Activated CD4-positive, alpha-beta T cell treated with anti-CD3 and anti-CD28 coated beads, Interleukin-2, Interleukin-6, amounts not matched to agents 100 ng/mL and 50 ng/mL, durations not matched to agents 16 hours and 8 hours (primary cell): ENCODE data around the gene LCNL1.
A peak's percentile ranks its signal among the peaks of the same experiment; 100 is the strongest.

ENCODE experiments used
- DNase-seq: peaks from one replicate; pipeline ENCODE4 v3.0.0-alpha.2; 2020

The LCNL1 gene

GRCh38 chr9:136960212-136960937 lies 22.4 kb upstream of the LCNL1 start:
- DNase-seq = no peak

GRCh38 chr9:136960938-136961275 lies 21.9 kb upstream of the LCNL1 start:
- DNase-seq = no peak

- DNase-seq = no peak
Measured at GRCh38 chr9:136961279-136962065, 21.3 kb upstream of the LCNL1 start.

- DNase-seq = no peak
Measured at GRCh38 chr9:136962163-136962562, 20.6 kb upstream of the LCNL1 start.

GRCh38 chr9:136962701-136963248 lies 20.0 kb upstream of the LCNL1 start:
- DNase-seq = no peak

- DNase-seq = no peak
Measured at GRCh38 chr9:136963341-136963740, 19.5 kb upstream of the LCNL1 start.

GRCh38 chr9:136963751-136964150 lies 19.0 kb upstream of the LCNL1 start:
- DNase-seq = no peak

GRCh38 chr9:136964171-136964689 lies 18.6 kb upstream of the LCNL1 start:
- DNase-seq = no peak

GRCh38 chr9:136964833-136965422 lies 17.9 kb upstream of the LCNL1 start:
- DNase-seq = no peak

- peak; percentile 34 for DNase-seq
Measured at GRCh38 chr9:136965771-136966484, 16.9 kb upstream of the LCNL1 start.

GRCh38 chr9:136968333-136969127 lies 14.3 kb upstream of the LCNL1 start:
- no peak for DNase-seq

- DNase-seq = no peak
Measured at GRCh38 chr9:136969150-136969549, 13.6 kb upstream of the LCNL1 start.

GRCh38 chr9:136969774-136970173 lies 13.0 kb upstream of the LCNL1 start:
- DNase-seq = no peak

- no peak for DNase-seq
Measured at GRCh38 chr9:136970361-136970760, 12.4 kb upstream of the LCNL1 start.

- no peak for DNase-seq
Measured at GRCh38 chr9:136971746-136972145, 11.0 kb upstream of the LCNL1 start.

- DNase-seq = no peak
Measured at GRCh38 chr9:136972335-136972734, 10.5 kb upstream of the LCNL1 start.

- DNase-seq = no peak
Measured at GRCh38 chr9:136972743-136973142, 10.1 kb upstream of the LCNL1 start.

- DNase-seq = no peak
Measured at GRCh38 chr9:136973618-136974617, 8.9 kb upstream of the LCNL1 start.

- no peak for DNase-seq
Measured at GRCh38 chr9:136974817-136975535, 7.8 kb upstream of the LCNL1 start.

- peak; percentile 42 for DNase-seq
Measured at GRCh38 chr9:136975644-136976043, 7.1 kb upstream of the LCNL1 start.
